ENCODE measurements around the gene PCDHB16.

PCDHB16 gene

GRCh38 chr5:141234109-141234667, 52.0 kb downstream of the PCDHB16 start:
- DNase-seq: no peak

Measured in right hindlimb (tissue), 1 donor.